Stomach (tissue), 4 donors: Measurements from ENCODE around the gene SEMA7A.

ENCODE experiments used
- POLR2A ChIP-seq, 4 donors: fragments of 450-650 bp; IDR thresholded peaks; one replicate each; pipeline ENCODE4 v1.6.1; 2016; ENCODE audit warnings: antibody characterized with exemption in 4 of 4, control low read depth in 2 of 4, mild to moderate bottlenecking in 1 of 4, moderate library complexity in 1 of 4
- TF ChIP-seq, protein P1 (sequence below), 7 experiments: fragments of 450-650 bp in 4 of 7; fragments of 200-600 bp in 3 of 7; sonication (generic) in 3 of 7; IDR thresholded peaks; one replicate each; pipeline ENCODE4 v1.5.1; 2016 to 2019; ENCODE audit warnings: antibody characterized with exemption in 7 of 7, control low read depth in 2 of 7, mild to moderate bottlenecking in 1 of 7

DNA sequence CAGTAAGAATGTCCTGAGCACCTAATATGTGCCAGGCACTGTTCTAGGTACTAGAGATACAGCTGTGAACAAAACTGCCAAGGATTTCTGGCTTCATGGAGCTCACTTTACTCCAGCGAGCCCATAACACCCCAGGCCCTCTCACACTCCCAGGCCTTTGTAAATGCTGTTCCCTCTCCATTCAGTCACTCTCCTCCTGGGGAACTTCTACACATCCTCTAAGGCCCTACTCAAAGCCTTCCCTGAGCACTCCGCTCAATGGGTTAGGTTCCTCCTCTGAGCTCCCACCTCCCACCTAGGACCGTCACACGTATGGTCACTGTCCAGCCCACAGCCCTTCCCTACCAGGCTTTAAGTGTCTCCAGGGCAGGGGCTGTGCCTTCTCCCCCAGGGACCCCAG lies 27.2 kb downstream of the SEMA7A start:
- TF ChIP-seq, protein P1, sequence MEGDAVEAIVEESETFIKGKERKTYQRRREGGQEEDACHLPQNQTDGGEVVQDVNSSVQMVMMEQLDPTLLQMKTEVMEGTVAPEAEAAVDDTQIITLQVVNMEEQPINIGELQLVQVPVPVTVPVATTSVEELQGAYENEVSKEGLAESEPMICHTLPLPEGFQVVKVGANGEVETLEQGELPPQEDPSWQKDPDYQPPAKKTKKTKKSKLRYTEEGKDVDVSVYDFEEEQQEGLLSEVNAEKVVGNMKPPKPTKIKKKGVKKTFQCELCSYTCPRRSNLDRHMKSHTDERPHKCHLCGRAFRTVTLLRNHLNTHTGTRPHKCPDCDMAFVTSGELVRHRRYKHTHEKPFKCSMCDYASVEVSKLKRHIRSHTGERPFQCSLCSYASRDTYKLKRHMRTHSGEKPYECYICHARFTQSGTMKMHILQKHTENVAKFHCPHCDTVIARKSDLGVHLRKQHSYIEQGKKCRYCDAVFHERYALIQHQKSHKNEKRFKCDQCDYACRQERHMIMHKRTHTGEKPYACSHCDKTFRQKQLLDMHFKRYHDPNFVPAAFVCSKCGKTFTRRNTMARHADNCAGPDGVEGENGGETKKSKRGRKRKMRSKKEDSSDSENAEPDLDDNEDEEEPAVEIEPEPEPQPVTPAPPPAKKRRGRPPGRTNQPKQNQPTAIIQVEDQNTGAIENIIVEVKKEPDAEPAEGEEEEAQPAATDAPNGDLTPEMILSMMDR (IDR thresholded peaks at IDR 0.05), result no peak
- TF ChIP-seq POLR2A (IDR thresholded peaks at IDR 0.05), result no peak
